CD4-positive, alpha-beta T cell treated with Interferon alpha-2 for 1 hour (primary cell): ENCODE results near the gene TCF4.

Experiments used
- DNase-seq, 2 donors: peaks; one replicate each; pipeline ENCODE4 v3.0.0-alpha.2; 2020 to 2022

Gene TCF4

GRCh38 chr18:55283309-55283708, 304.7 kb downstream of the TCF4 start:
- DNase-seq = no peak

GRCh38 chr18:55280503-55280902, 307.5 kb downstream of the TCF4 start:
- no peak for DNase-seq

- no peak for DNase-seq
These were observed 312.7 kb downstream of the TCF4 start for GRCh38 chr18:55275039-55275901.

- no peak for DNase-seq
These were observed 315.3 kb downstream of the TCF4 start for GRCh38 chr18:55272510-55273243.

- no peak for DNase-seq
These were observed 318.4 kb downstream of the TCF4 start for GRCh38 chr18:55269622-55270021.

GRCh38 chr18:55268628-55269275, 319.2 kb downstream of the TCF4 start:
- no peak for DNase-seq

GRCh38 chr18:55268151-55268601, 319.8 kb downstream of the TCF4 start:
- peak in 1 of 2 donors; percentile 2 for DNase-seq

GRCh38 chr18:55266981-55267380, 321.0 kb downstream of the TCF4 start:
- no peak for DNase-seq

GRCh38 chr18:55265984-55266383, 322.0 kb downstream of the TCF4 start:
- DNase-seq = peak in 1 of 2 donors; percentile 10

- DNase-seq = no peak
These were observed 322.8 kb downstream of the TCF4 start for GRCh38 chr18:55265130-55265675.

- no peak for DNase-seq
These were observed 323.9 kb downstream of the TCF4 start for GRCh38 chr18:55264108-55264507.

- no peak for DNase-seq
These were observed 325.9 kb downstream of the TCF4 start for GRCh38 chr18:55262021-55262560.

- no peak for DNase-seq
These were observed 326.7 kb downstream of the TCF4 start for GRCh38 chr18:55261253-55261652.

GRCh38 chr18:55258088-55258487, 329.9 kb downstream of the TCF4 start:
- DNase-seq = no peak

GRCh38 chr18:55256929-55257289, 331.1 kb downstream of the TCF4 start:
- DNase-seq = no peak

- no peak for DNase-seq
These were observed 331.6 kb downstream of the TCF4 start for GRCh38 chr18:55256226-55256928.

- DNase-seq = no peak
These were observed 334.2 kb downstream of the TCF4 start for GRCh38 chr18:55253814-55254213.

GRCh38 chr18:55252901-55253300, 335.1 kb downstream of the TCF4 start:
- DNase-seq = no peak

GRCh38 chr18:55252053-55252675, 335.8 kb downstream of the TCF4 start:
- DNase-seq = no peak

- no peak for DNase-seq
These were observed 336.6 kb downstream of the TCF4 start for GRCh38 chr18:55251254-55251971.

GRCh38 chr18:55250768-55251173, 337.2 kb downstream of the TCF4 start:
- DNase-seq = no peak
